HL-60 (cell line): Measurements from ENCODE around the gene FAU.
"Not testable (repeated sequence)": the region's sequence is repeated elsewhere in the genome, so short reads cannot be mapped to it uniquely, and the experiment has no call there.

Source experiments
- POLR2AphosphoS5 ChIP-seq: IDR thresholded peaks from 2 replicates; pipeline ENCODE4 v1.6.1; 2012; ENCODE audit warnings: low read depth
- TF ChIP-seq, protein P1 (sequence below): IDR thresholded peaks from one replicate; pipeline ENCODE4 v1.5.1; 2011; ENCODE audit warnings: low read length, control low read depth, inconsistent platforms; ENCODE audit not compliant: insufficient read depth

DNA sequence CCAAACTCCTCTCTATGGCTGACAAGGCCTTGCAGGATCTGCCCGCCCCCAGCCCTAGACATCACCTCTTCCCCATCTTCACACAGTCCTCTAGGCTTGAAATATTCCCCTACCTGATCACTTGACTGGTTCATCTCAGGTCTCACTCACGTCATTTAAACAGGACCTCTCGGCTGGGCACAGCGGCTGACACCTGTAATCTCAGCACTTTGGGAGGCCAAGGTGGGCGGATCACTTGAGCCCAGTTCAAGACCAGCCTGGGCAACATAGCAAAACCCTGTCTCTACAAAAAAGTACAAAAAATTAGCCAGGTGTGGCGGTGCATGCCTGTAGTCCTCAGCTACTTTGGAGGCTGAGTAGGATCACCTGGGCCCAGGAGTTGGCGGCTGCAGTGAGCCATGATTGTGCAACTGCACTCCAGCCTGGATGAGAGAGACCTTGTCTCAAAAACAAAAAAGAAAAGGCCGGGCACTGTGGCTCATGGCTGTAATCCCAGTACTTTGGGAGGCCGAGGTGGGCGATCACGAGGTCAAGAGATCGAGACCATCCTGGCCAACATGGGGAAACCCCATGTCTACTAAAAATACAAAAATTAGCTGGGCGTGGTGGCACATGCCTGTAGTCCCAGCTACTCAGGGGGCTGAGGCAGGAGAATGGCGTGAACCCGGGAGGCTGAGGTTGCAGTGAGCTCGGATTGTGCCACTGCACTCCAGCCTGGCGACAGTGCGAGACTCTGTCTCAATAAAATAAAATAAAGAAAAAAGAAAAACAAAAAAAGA lies 2.9 kb downstream of the FAU start:
- TF ChIP-seq, protein P1, sequence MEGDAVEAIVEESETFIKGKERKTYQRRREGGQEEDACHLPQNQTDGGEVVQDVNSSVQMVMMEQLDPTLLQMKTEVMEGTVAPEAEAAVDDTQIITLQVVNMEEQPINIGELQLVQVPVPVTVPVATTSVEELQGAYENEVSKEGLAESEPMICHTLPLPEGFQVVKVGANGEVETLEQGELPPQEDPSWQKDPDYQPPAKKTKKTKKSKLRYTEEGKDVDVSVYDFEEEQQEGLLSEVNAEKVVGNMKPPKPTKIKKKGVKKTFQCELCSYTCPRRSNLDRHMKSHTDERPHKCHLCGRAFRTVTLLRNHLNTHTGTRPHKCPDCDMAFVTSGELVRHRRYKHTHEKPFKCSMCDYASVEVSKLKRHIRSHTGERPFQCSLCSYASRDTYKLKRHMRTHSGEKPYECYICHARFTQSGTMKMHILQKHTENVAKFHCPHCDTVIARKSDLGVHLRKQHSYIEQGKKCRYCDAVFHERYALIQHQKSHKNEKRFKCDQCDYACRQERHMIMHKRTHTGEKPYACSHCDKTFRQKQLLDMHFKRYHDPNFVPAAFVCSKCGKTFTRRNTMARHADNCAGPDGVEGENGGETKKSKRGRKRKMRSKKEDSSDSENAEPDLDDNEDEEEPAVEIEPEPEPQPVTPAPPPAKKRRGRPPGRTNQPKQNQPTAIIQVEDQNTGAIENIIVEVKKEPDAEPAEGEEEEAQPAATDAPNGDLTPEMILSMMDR, result not testable (repeated sequence)
- TF ChIP-seq POLR2AphosphoS5, result not testable (repeated sequence)
